EL (cell line): ENCODE measurements around the gene SLC25A24.
"Not testable (repeated sequence)": the region's sequence is repeated elsewhere in the genome, so short reads cannot be mapped to it uniquely, and the experiment has no call there.

Experiments used
- DNase-seq: peaks from one replicate; pipeline ENCODE4 v3.0.0-alpha.2; 2016

SLC25A24 gene

DNA sequence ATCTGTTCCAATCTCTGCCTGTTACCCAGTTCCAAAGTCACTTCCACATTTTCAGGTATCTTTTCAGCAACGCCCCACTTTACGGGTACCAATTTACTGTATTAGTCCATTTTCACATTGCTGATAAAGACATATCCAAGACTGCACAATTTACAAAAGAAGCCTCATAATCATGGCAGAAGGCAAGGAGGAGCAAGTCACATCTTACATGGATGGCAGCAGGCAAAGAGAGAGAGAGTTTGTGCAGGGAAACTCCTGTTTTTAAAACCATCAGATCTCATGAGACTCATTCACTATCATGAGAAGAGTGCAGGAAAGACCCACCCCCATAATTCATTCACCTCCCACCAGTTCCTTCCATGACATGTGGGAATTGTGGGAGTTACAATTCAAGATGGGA is 67.0 kb downstream of the SLC25A24 start:
- not testable (repeated sequence) for DNase-seq

DNA sequence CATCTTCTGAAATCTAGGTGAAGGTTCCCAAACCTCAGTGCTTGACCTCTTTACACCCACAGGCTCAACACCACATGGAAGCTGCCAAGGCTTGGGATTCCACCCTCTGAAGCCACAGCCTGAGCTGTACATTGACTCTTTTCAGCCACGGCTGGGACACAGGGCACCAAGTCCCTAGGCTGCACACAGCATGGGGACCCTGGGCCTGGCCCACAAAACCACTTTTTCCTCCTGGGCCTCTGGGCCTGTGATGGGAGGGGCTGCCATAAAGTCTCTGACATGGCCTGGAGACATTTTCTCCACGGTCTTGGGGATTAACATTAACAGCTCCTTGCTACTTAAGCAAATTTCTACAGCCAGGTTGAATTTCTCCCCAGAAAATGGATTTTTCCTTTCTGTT is 67.8 kb downstream of the SLC25A24 start:
- DNase-seq: not testable (repeated sequence)

DNA sequence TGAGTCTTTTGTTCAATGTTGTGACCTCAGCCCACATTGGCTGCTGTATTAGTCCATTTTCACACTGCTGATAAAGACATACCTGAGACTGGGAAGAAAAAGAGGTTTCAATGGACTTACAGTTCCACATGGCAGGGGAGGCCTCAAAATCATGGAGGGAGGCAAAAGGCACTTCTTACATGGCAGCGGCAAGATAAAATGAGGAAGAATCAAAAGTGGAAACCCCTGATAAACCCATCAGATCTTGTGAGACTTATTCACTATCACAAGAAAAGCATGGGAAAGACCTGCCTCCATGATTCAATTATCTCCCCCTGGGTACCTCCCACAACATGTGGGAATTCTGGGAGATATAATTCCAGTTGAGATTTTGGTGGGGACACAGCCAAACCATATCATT is 68.9 kb downstream of the SLC25A24 start:
- not testable (repeated sequence) for DNase-seq

DNA sequence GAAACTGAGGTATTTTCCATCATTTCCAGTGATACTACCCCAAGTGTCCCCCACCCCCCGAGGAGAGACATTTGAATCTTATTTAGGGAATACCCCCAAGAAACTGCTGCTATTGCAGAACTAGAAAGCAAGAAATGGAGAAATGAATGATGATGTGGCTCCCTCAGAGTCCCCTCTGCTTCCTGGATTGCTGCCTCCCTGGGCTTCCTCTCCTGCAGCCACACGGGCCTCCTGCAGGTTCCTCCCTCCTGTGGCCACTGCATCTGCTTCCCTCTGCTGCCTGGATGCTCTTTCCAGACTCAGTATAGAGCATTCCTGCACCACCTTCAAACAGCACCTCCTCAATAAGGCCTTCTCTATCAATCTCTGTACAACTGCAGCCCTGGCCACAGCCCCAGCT is 69.3 kb downstream of the SLC25A24 start:
- DNase-seq: no peak

DNA sequence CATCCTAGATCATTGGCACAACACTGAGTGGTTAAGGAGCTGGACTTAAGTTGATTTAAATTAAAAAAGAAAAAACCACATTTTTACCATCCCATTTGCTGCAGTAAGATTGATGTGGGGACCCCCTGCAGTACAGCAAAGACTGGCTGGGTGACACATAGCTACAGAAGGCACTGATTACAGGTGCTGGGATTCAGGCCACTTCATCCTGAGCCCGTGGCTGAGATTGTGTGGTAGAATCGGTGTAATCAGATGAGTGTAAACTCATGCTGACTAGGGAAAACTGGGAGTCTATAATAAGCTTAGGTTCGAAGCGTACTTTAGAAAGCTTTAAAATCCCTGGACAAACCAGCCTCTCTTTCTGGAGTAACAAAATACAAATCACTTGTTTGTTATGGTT is 70.1 kb downstream of the SLC25A24 start:
- DNase-seq: no peak

DNA sequence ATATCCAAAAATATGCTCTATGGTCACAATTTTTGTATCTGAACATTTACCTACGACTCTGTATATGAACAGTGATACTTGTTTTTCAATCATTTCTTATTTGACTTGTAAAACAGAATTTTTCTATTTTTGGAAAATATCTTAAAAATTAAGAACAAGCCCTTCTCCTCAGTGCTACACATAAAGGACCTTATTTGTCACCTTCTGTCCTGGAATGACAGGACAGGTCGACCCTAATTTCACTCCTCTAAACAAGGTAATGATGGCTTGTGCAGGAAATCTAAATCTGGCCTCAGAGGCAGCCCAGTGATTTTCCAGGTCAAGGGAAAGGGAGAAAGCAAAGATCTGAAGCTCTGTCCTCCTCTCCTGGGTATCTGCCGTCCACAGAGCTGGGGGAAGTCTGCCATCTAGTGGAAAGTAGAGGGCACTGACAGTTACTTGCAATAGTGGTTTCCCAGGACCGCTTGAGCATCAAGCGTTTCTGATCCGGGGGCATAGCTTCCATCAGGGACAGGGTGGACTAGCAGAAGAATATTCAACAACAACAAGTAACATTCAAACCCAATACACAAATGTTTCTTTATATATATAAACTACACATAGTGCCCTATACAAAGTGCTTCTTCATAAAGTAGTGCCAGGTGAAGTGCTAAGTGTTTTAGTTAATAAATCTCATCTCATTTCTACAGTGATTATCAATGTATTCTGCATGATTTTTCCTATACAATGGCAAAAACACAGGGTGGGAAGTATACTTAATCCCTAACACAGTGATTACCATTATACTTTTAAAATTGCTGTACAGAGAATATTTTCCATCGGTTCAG is 74.6 kb downstream of the SLC25A24 start:
- peak; percentile 69 for DNase-seq

DNA sequence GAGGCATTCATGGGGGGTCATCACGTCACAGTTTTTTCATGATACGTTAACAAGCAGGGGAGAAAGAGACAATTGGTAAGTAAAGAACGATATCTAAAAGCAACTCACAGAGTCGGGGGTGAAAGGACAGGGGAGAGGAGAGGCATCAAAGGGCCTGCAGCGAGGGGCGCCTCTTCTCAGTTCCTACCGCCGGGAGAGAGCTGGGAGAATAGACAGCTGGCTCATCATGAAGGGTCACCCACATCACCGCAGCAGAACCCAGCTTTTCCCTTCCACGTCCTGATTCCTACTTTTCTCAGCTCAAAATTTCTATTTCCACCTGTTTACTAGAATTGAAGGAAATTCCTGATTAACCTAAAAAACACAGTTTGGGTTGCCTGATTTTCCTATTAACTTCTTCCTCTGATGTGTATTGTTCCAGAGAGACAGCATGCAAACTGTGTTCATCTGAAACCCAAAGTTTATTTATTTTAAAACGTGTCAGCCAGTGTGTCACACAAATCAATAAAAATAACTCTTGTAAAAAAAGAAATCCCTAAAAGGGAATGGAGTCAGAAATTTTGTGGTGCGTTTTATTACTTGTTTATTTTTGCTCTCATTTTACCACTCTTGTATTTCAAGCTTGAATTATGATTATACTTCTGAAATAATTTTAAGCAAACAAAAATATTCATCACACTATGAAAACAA is 75.4 kb downstream of the SLC25A24 start:
- no peak for DNase-seq

DNA sequence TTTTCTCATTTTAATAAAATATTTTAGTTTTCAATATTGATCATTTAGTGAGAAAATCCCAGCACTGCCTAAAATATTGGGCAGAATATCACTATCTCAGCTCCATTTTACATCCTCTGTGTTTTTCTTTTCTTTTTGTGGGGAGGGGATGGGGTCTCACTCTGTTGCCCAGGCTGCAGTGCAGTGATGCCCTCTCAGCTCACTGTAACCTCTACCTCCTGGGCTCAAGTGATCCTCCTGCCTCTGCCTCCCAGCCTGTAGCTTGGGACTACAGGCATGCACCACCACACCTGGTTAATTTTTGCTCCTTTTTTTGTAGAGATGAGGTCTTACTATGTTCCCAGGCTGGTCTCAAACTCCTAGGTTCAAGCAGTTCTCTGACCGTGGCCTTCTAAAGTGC is 76.1 kb downstream of the SLC25A24 start:
- no peak for DNase-seq

DNA sequence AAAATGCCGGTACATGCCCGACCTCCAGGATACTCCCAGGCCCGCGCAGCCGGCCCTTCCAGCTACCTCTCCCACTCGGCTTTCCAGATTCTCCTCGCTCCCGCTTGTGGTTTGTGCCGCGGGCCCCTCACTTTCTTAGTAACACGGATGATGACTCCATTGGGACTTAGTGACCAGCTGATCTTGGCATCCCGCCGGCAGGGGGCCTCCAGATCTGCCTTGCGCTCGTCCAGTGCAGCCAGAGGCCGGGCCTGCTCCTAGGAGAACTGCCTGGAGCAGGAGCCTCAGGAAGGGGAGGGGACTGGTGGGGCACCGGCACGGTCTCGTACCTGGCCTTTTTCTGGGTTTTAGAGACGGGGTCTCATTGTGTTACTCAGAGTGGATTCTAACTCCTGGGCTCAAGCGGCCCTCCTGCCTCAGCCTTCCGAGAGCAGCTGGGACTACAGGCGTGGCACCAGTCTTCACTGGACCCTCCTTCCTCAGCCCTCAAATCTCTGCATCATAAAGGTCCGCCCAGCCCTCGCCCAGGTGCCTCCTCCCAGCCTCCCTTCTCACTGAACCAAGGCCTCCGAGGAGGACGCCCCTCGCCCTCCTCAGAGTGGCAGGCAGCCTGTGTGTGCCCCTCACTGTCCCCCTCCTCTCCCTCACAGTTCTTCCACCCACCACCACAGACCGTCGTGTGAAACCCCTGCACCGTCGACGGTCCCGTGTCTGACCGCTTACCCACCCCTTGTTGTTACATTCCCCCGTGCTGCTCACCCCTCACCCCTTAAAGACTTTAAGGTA is 78.6 kb downstream of the SLC25A24 start:
- no peak for DNase-seq

DNA sequence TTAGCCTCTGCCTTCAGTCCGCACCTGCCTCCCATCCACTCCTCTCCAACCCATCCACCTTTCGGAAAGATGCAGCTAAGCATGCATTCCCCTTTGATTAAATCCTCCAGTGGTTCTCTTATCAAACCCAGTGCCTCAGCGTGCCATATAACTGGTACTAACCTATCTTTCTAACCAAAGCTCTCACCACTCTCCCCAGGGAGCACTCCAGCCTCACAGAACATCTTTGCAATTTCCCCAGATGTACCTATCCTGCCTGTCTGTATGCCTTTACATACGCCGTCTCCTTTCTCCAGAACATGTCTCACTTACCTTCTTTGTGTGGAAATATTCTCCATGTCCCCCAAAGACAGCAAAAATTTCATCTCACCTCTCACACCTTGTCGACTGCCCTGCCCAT is 80.0 kb downstream of the SLC25A24 start:
- no peak for DNase-seq

DNA sequence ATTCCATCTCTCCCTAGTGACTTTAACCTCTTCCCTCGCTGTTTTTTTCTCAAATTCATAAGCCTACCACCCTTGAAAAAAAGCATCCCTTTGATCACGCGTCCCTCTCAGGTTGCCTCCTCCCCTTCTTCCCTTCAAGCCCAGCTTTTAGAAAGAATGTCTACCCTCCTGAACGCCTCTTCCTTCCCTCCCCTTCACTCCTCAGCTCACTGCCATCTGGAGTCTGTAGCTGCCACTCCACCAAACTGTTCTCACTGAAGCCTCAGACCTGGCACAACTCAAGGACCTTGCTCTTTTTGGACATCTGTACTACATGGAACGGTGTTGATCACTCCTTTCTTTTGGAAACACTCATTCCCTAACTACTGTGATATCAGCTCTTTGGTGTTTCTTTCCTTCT is 80.6 kb downstream of the SLC25A24 start:
- no peak for DNase-seq

DNA sequence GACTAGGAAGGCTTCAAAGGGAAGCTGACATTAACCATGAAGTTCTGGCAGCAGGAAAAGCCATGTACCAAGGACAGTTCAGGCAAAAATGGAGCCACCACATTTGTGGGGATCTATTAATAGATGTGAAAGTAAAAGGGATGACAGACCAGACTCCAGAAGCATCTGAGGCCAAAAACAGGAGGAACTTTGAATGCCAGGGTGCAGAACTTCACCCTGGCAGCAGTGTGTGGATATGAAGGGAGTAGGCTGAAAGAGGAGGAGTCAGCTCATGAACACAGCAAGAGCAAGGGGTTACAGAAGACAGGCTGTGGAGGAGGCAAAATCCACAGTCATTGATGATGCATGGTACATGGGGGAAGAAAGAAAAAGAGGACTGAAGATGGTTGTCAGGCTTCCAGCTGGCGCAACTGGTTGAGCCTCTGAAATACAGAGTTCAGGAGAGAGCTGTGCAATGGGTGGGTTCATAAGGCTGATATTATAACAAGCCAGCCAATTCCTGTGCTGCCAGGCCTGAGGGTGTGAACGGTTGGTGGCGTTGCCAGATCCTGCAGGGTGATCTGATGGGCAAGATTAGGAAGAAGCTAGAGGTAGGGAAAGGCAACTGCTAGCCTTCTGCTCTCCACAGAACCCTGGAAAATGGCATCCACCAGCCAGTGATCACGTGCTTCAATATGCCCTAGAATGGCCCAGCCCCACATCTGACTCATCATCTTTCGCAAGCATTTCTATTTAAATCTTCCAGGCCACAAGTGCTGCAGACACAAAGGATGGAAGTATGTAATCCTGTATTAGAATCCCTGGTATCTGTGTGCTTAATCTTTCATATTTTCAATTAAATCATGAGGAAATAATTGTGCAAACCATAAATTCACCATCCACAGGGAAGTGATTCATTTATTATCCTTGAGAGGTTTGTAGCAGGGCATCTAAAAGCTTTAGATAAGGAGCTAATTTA is 81.9 kb downstream of the SLC25A24 start:
- peak; percentile 65 for DNase-seq

DNA sequence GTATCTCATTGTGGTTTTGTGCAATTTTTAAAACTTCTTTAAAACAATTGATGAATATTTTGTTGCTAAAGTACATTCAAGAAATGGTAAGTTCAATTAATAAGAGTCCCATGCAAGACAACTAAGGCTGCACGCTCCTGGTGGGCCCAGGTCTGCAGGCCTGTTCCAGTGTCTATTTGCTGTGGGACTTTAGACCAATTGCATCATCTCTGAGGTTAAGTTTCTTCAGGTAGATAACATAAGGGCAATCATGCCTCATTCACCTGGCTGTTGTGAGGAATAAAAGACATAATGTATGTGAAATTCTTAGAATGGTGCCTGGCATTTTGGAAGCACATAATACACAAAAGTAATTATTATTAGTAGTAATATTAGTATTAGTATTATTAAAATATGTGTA is 82.9 kb downstream of the SLC25A24 start:
- DNase-seq: no peak

DNA sequence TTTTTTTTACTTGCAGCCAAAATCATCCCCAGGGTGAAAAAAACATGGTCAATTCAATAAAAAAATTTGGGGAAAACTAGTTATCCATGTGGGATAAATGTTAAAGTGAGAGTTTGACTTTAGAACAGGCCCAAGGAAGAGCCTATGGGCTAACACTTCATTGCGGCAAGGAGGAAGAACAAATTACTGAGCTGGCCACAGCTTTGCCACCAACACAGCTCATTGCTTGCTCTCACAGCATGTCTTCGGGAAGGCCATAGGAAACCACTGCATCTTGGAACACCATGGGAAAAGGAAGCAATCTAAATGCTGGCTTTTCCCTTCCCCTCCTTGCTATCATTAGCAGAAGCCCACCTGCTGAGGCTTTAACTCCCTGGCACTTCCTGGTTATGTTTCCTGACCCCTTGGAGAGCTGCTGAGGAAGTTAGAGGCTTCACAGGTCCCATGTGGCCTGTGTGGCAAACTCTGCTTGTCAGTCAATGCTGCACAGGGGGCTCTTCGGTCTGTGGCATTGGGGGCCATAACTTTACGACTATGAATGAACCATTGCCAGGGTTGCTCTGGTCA is 86.0 kb downstream of the SLC25A24 start:
- DNase-seq: no peak

DNA sequence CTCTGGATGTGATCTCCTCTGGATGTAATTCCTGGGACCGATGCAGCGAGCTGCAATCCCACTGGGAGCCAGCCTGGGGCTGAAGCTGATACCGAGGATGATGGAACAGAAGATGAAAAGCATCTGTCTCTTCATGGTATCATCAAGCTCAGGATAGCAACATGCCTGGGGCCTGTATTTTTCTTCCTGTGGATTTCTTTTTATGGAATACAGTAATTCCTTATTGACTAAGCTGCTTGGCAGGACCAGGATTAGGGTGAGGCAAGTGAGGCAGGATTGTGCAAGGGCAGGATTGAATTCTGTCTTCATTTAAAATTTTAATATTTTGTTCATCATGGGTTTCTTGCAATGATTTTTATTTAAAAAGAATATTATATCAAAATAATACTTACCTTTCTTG is 86.6 kb downstream of the SLC25A24 start:
- DNase-seq: no peak

DNA sequence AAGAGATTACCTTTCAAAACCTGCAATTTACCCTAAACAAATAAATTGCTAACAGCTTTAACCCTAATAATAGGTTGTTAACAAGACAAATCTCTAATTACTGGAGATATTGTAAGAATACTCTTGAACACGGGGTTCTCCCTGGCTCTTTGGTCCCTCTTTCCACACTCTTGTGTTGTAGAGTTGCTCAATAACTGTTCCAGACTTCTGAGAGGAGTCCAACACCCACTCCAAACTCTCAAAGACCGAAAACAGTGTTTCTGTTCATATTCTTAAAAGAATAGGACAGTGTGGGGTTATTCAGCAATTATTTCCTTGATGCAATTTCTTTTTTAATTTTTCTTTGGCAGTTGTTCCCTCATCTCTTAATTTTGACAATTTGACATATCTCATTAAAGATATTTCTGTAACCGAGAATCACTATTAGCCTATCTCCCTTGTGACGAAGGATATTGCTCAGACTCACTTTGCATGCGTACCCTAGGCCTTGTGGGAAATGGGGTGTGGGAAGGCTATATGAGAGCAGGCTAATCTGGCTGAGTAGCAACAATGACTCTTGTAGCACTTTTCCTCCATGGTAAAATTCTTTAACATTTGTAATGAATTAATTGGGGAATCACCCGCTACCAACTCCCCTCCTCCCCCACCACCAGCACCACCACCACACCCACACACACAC is 90.7 kb downstream of the SLC25A24 start:
- DNase-seq: no peak

DNA sequence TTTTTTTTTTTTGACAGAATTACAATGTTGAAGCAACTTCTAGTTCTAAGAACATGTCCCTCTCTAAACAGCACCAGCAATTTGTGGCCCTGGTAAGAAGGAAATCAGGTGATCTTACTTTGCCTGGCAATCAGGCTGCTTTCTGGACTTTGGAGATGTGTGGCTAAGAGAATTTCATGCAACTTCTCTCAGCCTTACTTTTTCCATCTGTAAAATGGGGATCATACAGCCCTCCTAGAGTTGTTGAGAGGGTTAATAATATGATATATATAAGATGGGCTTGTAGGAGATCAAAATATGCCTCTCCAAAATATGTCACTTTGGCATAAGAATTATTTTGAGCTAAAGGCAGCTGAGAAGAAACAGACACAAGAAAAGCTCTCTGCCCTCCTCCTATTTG is 92.0 kb downstream of the SLC25A24 start:
- no peak for DNase-seq

DNA sequence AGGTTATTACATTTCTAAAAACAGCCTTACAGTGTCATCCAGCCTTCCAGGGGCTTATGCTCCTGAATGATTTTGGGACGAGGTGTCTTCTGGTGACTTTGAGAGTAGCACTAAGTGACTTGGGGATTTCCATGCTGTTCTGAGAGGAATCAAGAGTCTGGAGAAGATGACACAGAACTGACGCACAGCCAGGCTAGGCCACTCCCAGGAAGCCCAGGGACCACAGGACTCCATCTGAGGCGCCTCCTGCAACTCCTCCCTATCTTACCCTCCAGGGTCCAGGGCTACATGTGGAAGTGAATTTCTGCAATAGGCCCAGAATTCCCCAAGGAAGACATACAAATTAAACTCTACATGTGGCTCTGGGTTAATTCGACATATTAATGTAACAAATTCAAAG is 92.5 kb downstream of the SLC25A24 start:
- peak; percentile 78 for DNase-seq

DNA sequence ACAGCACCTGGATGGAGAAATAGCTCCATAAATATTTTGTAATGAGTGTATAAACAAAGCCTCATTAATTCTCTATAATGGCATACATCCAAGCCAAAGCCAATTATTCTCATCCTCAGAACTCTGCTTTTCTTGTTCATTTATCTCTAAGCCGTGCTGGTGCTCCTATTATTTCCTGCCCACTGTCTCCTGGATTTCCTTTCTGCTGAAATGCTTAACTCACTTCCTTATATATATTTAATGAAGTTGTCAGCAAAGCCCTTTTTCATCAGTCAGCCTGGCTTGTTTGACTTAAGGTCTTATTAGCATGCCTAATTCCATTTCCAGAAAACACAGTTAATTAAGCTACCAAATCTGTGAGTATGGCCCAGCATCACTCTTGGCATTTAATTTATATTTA is 93.4 kb downstream of the SLC25A24 start:
- DNase-seq: no peak

DNA sequence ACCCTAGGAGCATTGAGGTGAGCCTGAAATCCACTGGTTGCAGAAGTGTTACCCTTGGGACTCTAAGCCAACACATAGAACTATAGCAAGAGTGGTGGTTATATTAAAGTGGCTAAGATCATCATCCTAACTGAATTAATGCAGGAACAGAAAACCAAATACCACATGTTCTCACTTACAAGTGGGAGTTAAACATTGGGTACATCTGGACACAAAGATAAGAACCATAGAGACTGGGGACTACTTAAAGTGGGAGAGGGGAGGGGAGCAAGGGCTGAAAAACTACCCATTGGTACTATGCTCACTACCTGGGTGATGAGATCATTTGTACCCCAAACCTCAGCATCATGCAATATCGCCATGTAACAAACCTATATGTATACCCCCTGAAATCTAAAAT is 100.0 kb downstream of the SLC25A24 start:
- DNase-seq: no peak

DNA sequence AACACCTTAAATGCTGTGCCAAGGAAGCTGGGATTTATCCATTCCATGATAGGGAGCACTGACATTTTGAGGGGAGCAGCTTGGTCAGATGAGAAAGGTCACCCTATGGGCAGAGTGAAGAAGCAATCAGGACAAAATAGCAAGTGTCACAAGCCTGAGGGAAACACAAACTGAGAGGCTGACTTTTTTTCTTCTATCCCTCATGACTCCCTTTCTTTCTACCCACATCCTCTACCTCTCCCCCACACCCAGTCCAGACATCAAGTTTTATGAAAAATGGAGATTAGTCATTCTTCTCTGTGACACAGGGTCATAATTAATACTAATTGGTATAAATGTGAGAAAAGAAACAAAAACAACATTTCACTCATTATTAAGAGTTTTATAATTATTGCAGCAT is 103.1 kb downstream of the SLC25A24 start:
- DNase-seq: no peak

DNA sequence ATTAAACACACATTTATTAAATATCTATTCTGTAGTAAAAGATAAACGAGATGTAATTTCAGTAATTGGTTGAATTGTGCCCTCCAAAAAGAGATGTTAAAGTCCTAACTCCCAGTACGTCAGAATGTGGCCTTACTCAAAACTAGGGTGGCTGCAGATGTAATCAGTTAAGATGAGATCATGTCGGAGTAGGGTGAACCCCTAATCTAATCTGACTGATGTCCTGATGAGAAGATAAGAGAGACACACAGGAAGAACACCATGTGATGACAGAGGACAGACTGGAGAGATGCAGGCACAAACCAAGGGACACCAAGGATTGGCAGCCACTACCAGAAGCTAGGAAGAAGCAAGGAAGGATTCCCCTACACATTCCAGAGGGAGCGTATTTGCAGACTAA is 104.1 kb downstream of the SLC25A24 start:
- no peak for DNase-seq
